Uterus (tissue), 4 donors: Measurements from ENCODE around the gene TNFRSF14. TPM values are rescaled to one million over a fixed set of nuclear protein-coding genes. Genes with fewer than 3 reads are reported as not detected.
"Not testable (repeated sequence)": the region's sequence is repeated elsewhere in the genome, so short reads cannot be mapped to it uniquely, and the experiment has no call there.

Experiments used
- DNase-seq, 2 donors: peaks; one replicate each; pipeline ENCODE4 v3.0.0-alpha.2; 2019 to 2020
- H3K27ac ChIP-seq, 2 donors: fragments of 200-600 bp; sonication (generic); 1 replicate in 1 of 2; 2 replicates in 1 of 2; pipeline ENCODE4 v1.5.1; 2016 to 2018
- H3K27me3 ChIP-seq, 2 donors: fragments of 200-600 bp; sonication (generic); one replicate each; pipeline ENCODE4 v1.5.1; 2018 to 2019; ENCODE audit warnings: control low read depth in 1 of 2
- H3K36me3 ChIP-seq, 2 donors: fragments of 200-600 bp; sonication (generic); one replicate each; pipeline ENCODE4 v1.5.1; 2019; ENCODE audit warnings: control low read depth in 1 of 2
- H3K4me1 ChIP-seq, 2 donors: fragments of 200-600 bp; sonication (generic); one replicate each; pipeline ENCODE4 v1.5.1; 2018 to 2019; ENCODE audit warnings: control low read depth in 1 of 2
- H3K4me3 ChIP-seq, 2 donors: fragments of 200-600 bp; sonication (generic); 1 replicate in 1 of 2; 2 replicates in 1 of 2; pipeline ENCODE4 v1.5.1; 2018 to 2019; ENCODE audit warnings: mild to moderate bottlenecking in 1 of 2
- H3K9me3 ChIP-seq, 2 donors: fragments of 200-600 bp; sonication (generic); one replicate each; pipeline ENCODE4 v1.5.1; 2019; ENCODE audit warnings: control low read depth in 1 of 2
- POLR2A ChIP-seq, 2 donors: fragments of 450-650 bp; IDR thresholded peaks; one replicate each; pipeline ENCODE4 v1.6.1; 2016; ENCODE audit warnings: antibody characterized with exemption in 2 of 2, mild to moderate bottlenecking in 1 of 2, moderate library complexity in 1 of 2
- intact Hi-C: fragments of 100-400 bp; cut with DNase I; formaldehyde crosslinking; loops from one replicate; pipeline ENCODE4 v1.15.1; 2023; ENCODE audit warnings: low total_unique reads
- total RNA-seq, 4 donors: library from RNA; depleted of rRNA in 3 of 4; stranded (reverse); fragments of >200 nt in 3 of 4; gene quantifications; one replicate each; pipeline versions ENCODE4 v1.1.0 to v1.2.4, GENCODE V29; 2014 to 2023
- TF ChIP-seq, protein P1 (sequence below), 4 experiments: fragments of 200-600 bp in 2 of 4; fragments of 450-650 bp in 2 of 4; sonication (generic) in 2 of 4; IDR thresholded peaks; one replicate each; pipeline ENCODE4 v1.5.1; 2016 to 2019; ENCODE audit warnings: antibody characterized with exemption in 4 of 4, mild to moderate bottlenecking in 2 of 4, moderate library complexity in 1 of 4
- donor health status: DM: yes; HTN: yes; CAD: no.

TNFRSF14 gene
- total RNA-seq, 4 donors from 2014 or later, result 17.5 to 102 (median 47.7) TPM

DNA sequence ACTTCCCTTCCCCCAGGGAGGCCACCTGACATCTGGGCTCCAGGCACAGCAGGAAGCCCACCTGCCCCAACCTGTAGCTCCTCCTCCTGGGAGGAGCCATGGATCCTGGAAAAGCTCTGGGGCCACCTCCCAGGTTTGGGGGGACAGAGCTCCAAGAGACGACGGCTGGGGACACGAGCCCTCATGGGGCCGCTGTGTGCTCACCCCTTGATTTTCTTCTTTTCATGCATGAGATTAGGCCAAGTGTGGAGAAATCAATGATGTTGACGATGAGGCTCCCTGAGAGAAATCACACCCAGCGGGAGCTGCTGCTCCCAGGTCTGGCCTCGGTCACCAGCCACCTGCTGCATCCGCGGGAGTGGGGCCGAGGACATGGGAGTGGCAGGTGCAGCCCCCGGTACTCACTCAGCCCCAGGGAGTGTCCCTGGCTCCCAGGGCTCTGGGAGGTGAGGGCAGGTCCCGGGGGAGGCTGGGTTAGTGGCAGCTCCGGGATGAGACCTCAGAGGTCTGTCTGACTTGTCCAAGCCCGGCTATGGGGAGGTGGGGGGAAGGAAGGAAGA is 8.7 kb downstream of the TNFRSF14 start:
- no peak for DNase-seq
- H3K4me1 ChIP-seq, result no peaks in the 10 kb centered on the region
- H3K9me3 ChIP-seq, result no peaks in the 10 kb centered on the region
- no peak overlapping the region for H3K4me3 ChIP-seq
- no peak overlapping the region for H3K27ac ChIP-seq
- TF ChIP-seq, protein P1, sequence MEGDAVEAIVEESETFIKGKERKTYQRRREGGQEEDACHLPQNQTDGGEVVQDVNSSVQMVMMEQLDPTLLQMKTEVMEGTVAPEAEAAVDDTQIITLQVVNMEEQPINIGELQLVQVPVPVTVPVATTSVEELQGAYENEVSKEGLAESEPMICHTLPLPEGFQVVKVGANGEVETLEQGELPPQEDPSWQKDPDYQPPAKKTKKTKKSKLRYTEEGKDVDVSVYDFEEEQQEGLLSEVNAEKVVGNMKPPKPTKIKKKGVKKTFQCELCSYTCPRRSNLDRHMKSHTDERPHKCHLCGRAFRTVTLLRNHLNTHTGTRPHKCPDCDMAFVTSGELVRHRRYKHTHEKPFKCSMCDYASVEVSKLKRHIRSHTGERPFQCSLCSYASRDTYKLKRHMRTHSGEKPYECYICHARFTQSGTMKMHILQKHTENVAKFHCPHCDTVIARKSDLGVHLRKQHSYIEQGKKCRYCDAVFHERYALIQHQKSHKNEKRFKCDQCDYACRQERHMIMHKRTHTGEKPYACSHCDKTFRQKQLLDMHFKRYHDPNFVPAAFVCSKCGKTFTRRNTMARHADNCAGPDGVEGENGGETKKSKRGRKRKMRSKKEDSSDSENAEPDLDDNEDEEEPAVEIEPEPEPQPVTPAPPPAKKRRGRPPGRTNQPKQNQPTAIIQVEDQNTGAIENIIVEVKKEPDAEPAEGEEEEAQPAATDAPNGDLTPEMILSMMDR (IDR thresholded peaks at IDR 0.05), result no peak
- no peak for TF ChIP-seq POLR2A (IDR thresholded peaks at IDR 0.05)
- H3K27me3 ChIP-seq, result no peaks in the 10 kb centered on the region
- intact Hi-C loops, result no loop called here
- no peaks in the 10 kb centered on the region for H3K36me3 ChIP-seq

DNA sequence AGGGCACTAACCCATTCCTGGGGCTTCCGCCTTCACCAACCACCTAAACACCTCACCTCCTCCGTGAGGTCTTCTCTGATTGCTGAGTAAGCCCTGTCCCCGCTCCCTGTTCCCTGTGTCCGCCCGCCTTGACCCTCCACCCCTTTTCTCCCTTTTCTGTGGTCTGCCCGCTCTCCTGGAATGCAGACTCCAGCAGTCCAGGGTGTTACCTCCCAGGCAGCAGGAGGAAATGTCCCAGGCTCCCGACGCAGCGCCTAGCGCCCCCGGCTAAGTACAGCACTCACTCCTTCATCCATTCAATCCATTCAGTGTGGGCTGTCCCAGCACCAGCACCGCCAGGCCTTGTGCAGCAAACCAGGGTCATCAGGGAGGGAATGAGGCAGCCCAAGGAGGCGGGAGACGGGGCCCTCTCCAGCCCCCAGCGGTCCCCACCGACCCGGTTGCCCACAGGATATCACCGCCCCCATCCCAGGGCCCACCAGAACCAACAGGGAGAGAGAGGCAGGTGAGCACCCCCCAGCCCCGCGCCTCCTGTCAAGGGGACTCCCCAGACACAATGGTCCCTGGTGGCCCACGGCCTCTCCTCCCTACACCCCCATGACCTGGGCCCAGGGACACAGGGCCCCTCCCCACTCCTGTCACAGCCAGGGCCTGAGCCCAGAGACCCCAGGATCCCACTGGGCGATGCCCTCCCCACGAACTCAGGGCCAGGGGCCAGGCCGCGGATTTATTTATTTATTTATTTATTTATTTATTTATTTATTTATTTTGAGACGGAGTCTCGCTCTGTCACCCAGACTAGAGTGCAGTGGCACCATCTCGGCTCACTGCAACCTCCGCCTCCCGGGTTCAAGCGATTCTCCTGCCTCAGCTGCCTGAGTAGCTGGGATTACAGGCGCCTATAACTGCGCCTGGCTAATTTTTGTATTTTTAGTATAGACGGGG is 10.2 kb downstream of the TNFRSF14 start:
- Histone ChIP-seq H3K4me3 (no peak overlapping the region), H3K4me1 (no peaks in the 10 kb centered on the region), H3K9me3 (no peaks in the 10 kb centered on the region), H3K27me3 (no peaks in the 10 kb centered on the region), H3K36me3 (no peaks in the 10 kb centered on the region), H3K27ac (no peak overlapping the region)
- intact Hi-C loops, result no loop called here
- DNase-seq, result no peak
- TF ChIP-seq, protein P1 (IDR thresholded peaks at IDR 0.05), result no peak
- TF ChIP-seq POLR2A (IDR thresholded peaks at IDR 0.05), result no peak

DNA sequence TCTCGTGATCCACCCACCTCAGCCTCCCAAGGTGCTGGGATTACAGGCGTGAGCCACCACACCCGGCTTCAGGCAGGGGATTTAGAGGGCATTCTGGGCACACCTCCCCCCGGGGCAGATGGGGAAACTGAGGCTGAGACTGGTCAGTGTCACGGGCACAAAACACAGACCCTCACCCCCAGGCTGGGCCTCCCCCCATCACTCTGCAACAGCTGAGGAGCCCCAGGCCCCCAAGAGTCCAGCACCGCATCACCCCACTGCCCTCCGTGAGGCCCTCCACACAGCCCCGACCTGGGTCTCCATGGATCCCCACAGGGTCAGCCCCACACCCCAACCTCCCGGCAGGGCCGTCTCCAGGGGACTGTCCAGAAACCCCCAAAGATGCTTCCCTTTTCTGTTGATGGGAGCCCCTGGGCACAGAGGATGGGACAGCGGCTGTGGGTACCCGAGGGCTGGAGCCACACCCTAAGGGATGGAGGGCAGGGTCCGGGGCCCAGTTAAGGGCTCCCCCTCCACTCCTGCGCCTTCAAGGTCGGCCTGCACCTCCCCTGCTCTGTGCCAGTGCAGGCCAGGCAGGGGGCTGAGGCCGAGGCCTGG is 11.0 kb downstream of the TNFRSF14 start:
- Histone ChIP-seq H3K4me1 (no peaks in the 10 kb centered on the region), H3K36me3 (no peaks in the 10 kb centered on the region), H3K27ac (no peak overlapping the region), H3K9me3 (no peaks in the 10 kb centered on the region), H3K4me3 (no peak overlapping the region), H3K27me3 (no peaks in the 10 kb centered on the region)
- TF ChIP-seq, protein P1 (IDR thresholded peaks at IDR 0.05), result no peak
- no peak for TF ChIP-seq POLR2A (IDR thresholded peaks at IDR 0.05)
- intact Hi-C loops, result no loop called here
- DNase-seq, result no peak

DNA sequence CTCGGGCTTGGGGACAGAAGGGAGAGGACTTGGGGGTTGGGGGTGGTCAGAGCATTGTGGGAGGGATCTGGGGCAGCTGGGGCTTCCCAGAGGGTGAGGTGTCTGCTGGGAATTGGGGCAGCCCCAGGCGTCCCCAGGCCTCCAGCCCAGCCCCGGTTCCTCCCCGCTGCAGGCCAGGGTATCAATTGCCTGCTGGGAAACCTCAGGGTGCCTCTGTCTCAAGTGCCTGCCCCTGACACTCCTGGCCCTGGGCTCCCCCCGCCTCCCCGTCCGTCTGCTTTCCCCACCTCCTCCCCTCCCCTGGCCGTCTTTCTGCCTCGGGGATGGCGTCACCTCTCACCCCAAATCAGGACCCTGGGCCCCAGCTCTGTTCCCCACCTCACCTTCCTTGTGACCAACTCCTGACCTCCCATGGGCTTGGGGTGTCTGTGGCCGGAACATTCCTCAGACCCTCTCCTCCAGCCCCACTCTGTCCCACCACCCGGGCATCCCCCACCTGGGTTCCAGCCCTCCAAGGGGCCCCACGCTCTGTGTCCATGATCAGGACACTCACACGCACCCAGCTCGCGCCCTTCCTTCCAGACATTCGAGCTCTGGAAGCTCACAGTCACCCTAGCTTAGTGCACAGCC is 12.1 kb downstream of the TNFRSF14 start:
- H3K36me3 ChIP-seq, H3K27me3 ChIP-seq, H3K4me1 ChIP-seq, intact Hi-C loops, H3K9me3 ChIP-seq, H3K27ac ChIP-seq, DNase-seq, H3K4me3 ChIP-seq: not testable (repeated sequence)

DNA sequence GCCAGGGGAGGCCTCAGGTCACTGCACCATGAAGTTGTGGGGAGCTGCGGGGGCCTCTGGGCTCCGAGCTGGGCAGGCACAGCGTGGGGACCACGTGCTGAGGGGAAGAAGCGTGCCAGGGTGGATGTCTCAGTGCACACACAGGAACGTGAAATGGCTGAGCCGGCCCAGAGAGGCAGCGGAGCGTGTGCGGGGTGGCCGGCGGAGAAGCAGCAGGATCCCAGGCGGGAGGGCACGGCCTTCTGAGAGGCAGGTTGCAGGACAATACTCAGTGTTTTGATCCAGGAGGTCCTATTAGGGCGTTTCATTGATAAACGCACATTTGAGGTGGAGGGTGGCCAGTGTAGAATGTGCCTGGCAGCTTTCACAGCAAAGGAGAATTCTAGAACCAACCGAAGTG is 12.9 kb downstream of the TNFRSF14 start:
- no peak overlapping the region for H3K4me3 ChIP-seq

DNA sequence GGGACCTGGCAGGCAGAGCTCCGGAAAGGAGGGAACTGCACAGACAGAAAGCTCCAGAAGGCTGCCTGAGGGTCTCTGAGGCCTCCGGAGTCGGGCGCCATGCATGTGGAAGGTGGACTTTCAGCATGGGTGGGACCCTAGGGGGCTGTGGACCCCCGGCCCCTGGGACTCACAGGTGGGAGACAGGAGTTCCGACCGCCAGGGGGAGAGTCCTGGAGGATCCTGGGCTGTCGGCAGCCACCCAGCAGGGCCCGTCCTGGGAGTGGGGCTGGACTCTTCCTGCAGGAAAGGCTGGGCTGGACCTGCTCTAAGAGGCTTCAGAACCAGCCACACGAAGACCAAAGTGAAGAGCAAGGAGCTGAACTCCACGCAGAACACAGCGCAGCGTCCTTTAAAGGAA is 13.5 kb downstream of the TNFRSF14 start:
- H3K27ac ChIP-seq, H3K4me1 ChIP-seq, intact Hi-C loops, H3K36me3 ChIP-seq, H3K9me3 ChIP-seq, H3K4me3 ChIP-seq, H3K27me3 ChIP-seq, DNase-seq: not testable (repeated sequence)

More for the DNA sequence above, 12.9 kb downstream of the TNFRSF14 start:
- no peak overlapping the region for H3K27ac ChIP-seq
- H3K4me1 ChIP-seq, result no peaks in the 10 kb centered on the region
- no peaks in the 10 kb centered on the region for H3K9me3 ChIP-seq
- TF ChIP-seq, protein P1 (IDR thresholded peaks at IDR 0.05), result no peak
- no peak for TF ChIP-seq POLR2A (IDR thresholded peaks at IDR 0.05)
- intact Hi-C loops, result no loop called here
- H3K36me3 ChIP-seq, result no peaks in the 10 kb centered on the region
- H3K27me3 ChIP-seq, result no peaks in the 10 kb centered on the region
- no peak for DNase-seq
